GM03348 (cell line): ENCODE data around the gene PHC1.
"Not testable (repeated sequence)": the region's sequence is repeated elsewhere in the genome, so short reads cannot be mapped to it uniquely, and the experiment has no call there.

Source experiments
- DNase-seq: peaks from one replicate; pipeline ENCODE4 v3.0.0; 2012; ENCODE audit warnings: low spot score

Gene PHC1

DNA sequence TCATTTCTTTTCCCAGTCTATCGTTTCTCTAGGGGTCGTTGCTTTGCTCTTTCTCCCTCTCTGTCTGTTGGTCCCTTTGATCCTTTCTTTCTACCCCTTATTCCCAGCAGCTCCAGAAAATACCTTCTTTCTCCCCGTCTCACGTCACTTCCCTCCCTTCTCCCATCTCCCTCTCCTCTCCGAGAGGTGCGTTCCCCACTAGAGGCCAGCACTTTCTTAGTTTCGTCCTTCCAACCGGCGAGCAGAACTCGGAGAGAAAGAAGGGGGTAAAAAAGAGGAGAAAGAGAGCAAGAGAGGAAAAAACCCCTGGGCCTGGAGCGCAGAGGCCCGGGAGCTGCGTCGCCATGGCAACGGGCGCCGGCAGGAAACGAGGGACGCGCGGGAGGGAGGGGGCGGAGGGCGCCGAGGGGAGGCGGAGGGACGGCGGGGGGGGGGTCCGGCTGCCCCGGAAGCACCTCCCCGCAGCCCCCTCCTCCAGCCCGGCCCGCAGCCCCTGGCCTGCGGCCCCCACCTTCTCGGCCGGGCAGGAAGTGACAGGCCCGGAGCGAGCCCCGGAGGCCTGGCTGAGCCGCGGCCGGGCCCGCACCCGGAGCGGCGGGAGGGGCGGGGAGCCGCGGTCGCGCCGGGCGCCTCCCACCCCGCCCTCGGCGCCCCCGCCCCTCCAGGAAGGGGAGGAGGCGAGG is at the start of gene PHC1:
TSS of gene PHC1 (plus strand) at position 477 of the 683 bp plus-strand sequence. CDS start 3,169 bp downstream, outside the sequence.
- DNase-seq, result peak; percentile 95

GRCh38 chr12:8866429-8866828 is 47.9 kb upstream of the PHC1 start:
- no peak for DNase-seq

DNA sequence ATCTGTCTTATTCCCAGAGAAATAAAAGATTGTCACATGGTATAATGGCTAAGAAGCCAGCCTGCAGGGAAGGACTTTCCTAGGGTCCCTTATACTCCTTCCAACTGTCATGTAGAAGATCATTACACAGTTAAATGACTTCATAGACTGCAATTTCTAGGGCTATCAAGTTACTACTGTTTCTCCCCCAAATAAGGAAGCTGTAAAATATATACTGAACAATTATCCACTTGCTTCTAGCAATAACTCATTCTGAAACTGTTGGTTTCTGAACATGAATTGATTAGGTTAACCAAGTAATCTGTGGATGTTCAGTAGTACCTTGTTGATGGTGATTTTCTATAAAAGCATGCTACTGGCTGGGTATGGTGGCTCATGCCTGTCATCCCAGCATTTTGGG is 47.3 kb upstream of the PHC1 start:
- DNase-seq, result no peak

- no peak for DNase-seq
Observed at GRCh38 chr12:8867786-8868185, 46.5 kb upstream of the PHC1 start.

DNA sequence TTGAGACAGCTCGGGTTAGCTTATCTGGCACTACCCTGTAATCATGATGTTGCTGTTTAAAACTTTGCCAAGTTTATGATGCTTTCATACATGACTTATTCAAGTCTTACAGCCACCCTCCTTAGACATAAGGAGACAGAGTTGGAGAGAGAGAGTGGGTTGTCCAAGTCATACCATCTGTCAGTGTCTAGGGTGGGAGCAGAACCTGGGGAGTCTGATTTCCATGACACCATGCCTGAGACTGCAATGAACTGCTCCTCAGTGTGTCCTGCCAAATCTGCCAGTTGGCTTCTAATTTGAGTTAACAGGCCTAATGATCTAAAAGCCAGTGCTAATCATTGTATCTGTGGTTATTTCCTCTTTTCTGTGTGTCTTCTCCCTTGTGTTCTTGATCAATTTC is 43.7 kb upstream of the PHC1 start:
- no peak for DNase-seq

GRCh38 chr12:8871068-8871467 is 43.2 kb upstream of the PHC1 start:
- no peak for DNase-seq

DNA sequence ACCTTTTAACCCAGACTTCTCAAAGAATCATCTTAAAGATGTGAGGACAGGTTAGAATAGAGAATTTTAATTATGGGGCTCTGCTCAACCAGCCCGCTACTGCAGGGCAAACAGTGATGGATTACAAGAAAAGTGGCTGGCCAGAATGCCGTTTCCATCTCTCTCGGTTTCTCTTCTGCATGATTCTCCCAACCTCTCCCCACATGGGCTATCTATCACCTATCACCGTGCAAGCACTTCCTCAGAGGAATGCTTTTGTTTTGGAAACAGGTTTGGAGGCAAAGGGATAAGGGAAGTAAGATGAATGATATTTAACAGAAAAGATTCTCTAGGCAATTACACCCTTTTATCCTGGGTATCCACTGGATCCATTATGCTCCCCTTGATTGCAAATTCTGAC is 37.4 kb upstream of the PHC1 start:
- no peak for DNase-seq

- no peak for DNase-seq
Observed at GRCh38 chr12:8886502-8887284, 27.6 kb upstream of the PHC1 start.

GRCh38 chr12:8887285-8887715 is 27.0 kb upstream of the PHC1 start:
- DNase-seq, result no peak

DNA sequence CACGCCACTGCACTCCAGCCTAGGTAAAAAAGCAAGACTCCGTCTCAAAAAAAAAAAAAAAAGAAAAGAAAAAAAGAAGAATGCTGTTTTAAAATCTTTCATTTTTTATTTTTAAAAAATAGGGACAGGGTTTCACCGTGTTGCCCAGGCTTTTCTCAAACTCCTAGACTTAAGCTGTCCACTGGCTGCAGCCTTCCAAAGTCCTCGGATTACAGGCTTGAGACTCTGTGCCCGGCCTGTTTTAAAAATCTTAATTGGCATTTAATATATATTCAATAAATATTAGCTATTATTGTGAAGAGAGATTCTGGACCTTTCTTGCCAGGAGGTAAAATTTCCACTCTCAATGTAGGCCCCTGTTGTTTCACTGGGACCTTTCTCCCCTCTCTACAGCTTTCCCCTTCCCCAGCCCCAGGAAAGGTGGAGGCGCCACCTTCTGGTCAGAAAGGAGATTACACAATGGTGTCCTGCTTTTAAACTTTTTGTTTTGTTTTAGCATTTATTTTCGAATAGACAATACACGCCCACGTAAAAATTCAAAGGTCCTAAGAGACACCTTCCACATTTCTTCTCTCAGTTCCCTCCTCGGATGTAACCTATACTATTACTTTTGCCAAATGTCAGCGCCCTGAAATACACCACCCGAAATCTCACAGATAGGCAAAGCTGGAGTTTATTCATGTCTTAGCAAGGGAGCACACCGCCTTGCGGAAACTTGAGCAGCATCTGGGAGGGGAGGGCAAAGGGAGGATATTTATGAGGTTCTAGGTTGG is 23.8 kb upstream of the PHC1 start:
- DNase-seq, result peak; percentile 75

DNA sequence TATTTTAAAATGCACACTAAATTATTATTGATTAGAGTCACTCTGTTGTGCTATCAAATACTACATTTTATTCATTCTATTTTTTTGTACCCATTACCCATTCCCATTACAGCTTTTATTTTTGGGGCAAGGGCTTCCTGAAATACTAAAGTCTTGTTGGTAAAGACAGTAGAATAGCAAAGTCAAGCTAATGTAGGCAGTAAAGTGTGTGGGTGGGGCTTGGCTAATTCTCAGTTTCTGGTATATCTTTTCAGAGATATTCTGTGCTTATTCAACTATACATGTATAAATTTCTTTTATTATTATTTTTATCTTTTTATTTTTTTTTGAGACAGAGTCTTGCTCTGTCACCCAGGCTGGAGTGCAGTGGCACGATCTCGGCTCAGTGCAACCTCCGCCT is 22.3 kb upstream of the PHC1 start:
- DNase-seq, result no peak

DNA sequence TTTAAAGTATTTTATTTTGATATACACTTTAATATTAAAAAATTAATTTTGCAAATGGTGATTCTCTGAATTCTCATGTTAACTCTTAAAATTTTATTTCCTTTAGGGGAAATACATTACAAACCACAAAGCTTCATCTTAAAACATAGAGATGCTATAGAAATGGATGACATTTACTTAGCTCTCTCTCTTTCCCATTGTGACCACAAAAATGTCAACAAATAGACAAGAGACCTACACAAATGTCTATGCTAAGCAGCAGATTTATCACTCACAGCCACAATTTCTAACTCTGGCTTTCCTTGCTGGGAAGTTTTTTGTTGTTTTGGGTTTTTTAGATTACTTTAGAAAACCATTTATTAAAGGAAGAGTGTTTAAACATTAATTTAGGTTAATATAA is 19.9 kb upstream of the PHC1 start:
- DNase-seq, result no peak

DNA sequence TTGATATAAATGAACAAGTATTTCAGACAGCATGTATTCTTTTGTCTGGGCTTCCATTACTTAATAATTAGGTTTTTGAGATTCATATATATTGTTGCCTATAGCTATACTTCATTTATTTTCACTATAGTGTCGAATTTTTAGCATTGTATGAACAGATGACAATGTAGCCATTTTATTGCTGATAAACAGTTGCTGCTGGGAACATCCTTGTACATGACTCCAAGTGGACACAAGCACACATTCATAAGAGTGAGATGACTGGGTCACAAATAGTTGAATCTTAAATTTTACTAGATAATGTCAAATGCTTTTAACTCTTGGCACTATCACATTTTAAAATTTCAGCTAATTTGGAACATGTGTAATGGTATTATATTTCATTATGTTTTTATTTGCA is 19.3 kb upstream of the PHC1 start:
- no peak for DNase-seq

GRCh38 chr12:8897081-8897480 is 17.2 kb upstream of the PHC1 start:
- DNase-seq, result no peak

DNA sequence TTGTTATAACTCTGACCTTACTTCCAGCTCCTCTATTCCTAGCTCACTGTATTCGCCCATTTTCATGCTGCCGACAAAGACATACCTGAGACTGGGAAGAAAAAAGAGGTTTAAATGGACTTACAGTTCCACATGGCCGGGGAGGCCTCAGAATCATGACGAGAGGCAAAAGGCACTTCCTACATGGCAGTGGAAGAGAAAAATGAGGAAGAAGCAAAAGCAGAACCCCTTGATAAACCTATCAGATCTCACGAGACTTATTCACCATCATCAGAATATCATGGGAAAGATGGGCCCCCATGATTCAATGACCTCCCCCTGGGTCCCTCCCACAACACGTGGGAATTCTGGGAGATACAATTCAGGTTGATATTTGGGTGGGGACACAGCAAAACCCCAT is 14.5 kb upstream of the PHC1 start:
- no peak for DNase-seq

- DNase-seq, result not testable (repeated sequence)
Observed at GRCh38 chr12:8902703-8903102, 11.6 kb upstream of the PHC1 start.

DNA sequence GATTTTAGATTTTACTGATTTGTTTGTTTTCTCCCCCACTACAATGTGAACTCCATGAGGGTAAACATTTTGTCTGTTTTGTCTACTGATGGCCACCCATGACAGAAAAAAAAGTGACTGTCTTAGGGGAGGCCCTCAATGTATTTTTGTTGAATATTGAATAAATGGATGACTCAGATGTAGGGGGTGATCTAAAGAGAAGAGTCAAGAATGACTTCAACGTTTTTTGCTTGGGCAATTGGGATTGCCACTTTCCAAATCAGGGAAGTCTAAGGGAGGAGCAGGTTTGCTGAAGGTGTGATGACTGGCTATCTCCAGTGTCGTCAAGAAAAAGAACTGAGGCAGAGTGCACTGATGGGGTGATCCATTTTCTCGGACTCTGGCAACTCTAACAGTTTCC is 10.7 kb upstream of the PHC1 start:
- DNase-seq, result no peak

DNA sequence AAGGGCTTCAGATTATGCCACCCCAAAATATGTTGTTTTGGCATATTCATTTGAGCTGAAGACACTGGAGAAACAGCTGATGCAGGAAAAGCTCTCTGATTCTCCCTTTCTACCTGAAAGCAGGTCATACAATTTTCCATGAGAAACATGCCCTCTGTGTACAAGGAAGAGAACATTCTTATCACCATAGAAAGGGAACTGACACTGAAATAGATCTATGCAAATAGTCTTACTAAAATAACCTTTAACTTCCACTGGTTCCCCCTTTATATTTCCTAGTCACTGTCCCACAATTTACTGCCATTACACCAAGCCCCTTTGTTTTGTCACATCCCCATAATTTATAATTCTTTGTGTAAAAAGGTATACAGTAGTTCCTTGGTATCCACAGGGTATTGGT is 9.6 kb upstream of the PHC1 start:
- no peak for DNase-seq

GRCh38 chr12:8905546-8905945 is 8.8 kb upstream of the PHC1 start:
- no peak for DNase-seq

DNA sequence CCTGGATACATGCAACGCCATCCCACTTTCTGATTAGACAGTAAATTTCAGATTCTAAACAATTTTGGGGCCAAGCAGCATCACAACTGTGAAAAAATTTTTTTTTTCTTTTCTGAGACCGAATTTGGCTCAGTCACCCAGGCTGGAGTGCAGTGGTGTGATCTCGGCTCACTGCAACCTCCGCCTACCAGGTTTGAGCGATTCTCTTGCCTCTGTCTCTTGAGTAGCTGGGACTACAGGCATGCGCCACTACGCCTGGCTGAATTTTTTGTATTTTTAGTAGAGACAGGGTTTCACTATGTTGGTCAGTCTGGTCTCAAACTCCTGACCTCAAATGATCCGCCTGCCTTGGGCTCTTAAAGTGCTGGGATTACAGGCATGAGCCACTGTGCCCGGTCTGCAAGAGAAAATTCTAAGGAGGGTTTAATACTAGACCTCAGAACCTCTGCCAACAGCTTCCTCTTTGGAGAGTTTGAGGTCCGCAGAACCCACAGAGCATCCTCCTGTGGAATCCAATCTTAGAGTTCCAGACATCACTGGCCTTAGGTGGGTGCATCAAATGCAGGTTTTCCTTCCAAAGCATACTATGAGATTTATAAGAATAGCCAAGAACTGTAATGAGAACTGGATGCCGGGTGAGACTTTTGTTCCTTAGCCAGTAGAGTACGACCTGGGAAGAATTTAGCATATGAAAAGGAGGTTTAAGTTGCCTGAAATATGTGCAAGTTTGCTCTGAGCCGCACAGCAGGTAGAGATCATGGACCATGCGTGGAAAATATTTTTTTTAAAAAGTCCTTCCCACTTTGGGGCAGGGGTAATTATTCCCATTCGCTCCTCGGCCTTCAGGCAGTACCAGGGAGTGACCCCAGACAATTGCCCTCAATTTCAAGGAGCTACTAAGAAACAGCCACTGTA is 7.8 kb upstream of the PHC1 start:
- no peak for DNase-seq

DNA sequence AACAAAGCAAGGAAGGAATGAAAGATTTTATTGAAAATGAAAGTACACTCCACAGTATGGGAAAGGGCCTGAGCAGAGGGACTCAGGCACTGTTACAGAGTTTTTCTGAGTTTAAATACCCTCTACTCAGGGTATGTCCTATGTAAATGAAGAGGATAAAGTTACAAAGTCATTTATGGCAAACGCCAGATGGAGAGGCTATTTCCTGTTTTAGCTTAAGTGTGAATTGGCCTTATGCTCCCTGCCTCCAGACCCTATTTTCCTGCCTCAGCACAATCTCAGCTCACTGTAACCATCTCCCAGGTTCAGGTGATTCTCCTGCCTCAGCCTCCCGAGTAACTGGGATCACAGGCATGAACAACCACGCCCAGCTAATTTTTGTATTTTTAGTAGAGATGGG is 6.8 kb upstream of the PHC1 start:
- no peak for DNase-seq

DNA sequence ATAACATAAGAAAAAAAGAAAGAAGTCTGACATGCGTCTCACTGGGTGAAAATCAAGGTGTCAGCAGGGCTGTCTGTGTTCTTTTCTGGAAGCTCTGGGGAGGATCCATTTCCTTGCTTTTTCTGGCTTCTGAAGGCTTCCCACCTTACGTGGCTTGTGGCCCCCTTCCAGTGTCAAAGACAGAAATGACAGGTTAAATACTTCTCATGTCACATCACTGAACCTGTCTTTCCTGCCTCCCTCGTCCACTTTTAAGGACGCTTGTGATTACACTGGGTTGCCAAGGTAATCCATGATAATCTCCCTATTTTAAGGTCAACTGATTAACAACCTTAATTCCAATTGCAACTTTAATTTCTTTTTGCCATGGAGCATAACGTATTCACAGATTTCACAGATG is 4.6 kb upstream of the PHC1 start:
- no peak for DNase-seq
